ENCODE data around the gene VASH2. TPM values are rescaled to one million over a fixed set of nuclear protein-coding genes. Genes with fewer than 3 reads are reported as not detected.
A peak's percentile ranks its signal among the peaks of the same experiment; 100 is the strongest.

Gene VASH2
- total and polyA plus RNA-seq, 12 donors: 0.16 to 5.5 (median 0.29) TPM; not detected in 3

DNA sequence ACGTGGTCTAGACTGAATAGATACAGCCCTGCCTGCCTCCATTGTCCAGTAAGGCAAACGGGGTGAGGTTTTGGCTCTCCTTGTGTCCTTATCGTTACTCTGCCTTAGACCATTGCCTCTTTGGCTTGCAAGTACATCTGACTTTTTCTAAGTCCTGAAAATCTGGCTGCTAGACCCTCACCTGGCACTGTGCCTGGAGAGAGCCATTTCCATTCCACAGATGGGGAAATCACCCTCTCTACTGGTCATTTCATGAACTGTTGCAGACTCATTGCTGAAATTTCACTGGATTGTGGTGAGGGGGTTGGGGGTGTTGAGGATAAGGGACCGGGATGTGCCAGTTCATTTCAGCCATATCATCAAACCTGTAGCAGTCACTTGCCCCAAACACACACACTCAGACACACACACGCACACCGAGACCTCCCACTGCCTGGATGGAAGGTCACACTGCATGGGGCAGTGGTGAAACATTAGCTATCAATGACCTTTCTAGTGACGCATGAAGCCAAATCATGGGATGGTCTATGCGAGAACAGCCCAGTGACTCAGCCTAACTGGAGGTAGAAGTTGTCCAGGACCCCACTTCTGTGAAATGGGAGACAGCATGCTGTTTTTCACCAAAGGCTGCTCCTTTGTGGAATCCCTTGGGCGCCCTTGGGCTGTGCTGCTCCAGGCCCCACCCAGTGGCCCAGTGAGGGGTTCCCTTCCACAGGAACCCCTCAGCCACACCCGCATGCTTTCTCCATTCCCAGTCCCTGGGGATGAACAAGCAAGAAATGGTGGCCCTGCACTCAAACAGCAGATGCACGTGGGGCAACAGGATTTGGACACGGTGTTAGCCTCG lies 34.9 kb upstream of the VASH2 start:
- H3K27ac ChIP-seq: no peak overlapping the region
- no peaks in the 10 kb centered on the region for H3K9me3 ChIP-seq (replicated peaks in 1 of 3)
- H3K4me3 ChIP-seq: no peak overlapping the region
- no peak for TF ChIP-seq POLR2A (IDR thresholded peaks at IDR 0.05)
- TF ChIP-seq, protein P1, sequence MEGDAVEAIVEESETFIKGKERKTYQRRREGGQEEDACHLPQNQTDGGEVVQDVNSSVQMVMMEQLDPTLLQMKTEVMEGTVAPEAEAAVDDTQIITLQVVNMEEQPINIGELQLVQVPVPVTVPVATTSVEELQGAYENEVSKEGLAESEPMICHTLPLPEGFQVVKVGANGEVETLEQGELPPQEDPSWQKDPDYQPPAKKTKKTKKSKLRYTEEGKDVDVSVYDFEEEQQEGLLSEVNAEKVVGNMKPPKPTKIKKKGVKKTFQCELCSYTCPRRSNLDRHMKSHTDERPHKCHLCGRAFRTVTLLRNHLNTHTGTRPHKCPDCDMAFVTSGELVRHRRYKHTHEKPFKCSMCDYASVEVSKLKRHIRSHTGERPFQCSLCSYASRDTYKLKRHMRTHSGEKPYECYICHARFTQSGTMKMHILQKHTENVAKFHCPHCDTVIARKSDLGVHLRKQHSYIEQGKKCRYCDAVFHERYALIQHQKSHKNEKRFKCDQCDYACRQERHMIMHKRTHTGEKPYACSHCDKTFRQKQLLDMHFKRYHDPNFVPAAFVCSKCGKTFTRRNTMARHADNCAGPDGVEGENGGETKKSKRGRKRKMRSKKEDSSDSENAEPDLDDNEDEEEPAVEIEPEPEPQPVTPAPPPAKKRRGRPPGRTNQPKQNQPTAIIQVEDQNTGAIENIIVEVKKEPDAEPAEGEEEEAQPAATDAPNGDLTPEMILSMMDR (IDR thresholded peaks at IDR 0.05): peak; percentile 7 to 46 (median 31)
- H3K4me1 ChIP-seq (replicated peaks in 1 of 2): peaks cover 0 to 2% of the 10 kb centered on the region in 2 donors
- no peaks in the 10 kb centered on the region for H3K27me3 ChIP-seq
- intact Hi-C loops (cut with DNase I): no loop called here
- 64 to 68% (median 66%) methylated on average over 10 to 13 of the region's 13 CpGs for WGBS, 4 donors
- H3K36me3 ChIP-seq (replicated peaks in 1 of 2): no peaks in the 10 kb centered on the region
- DNase-seq: peak in 6 of 7 donors; percentile 25 to 59 (median 45)

- no peak overlapping the region for H3K4me3 ChIP-seq
- intact Hi-C loops (cut with DNase I): no loop called here
- no peaks in the 10 kb centered on the region for H3K36me3 ChIP-seq (replicated peaks in 1 of 2)
- H3K9me3 ChIP-seq (replicated peaks in 1 of 3): no peaks in the 10 kb centered on the region
- no peak overlapping the region for H3K27ac ChIP-seq
- H3K27me3 ChIP-seq: no peaks in the 10 kb centered on the region
- WGBS, 4 donors: 42 to 57% (median 46%) methylated on average over 18 to 23 of the region's 23 CpGs
- peaks cover 0 to 2% of the 10 kb centered on the region in 2 donors for H3K4me1 ChIP-seq (replicated peaks in 1 of 2)
- peak in 1 of 7 donors; percentile 5 for DNase-seq
- TF ChIP-seq POLR2A (IDR thresholded peaks at IDR 0.05): no peak
- TF ChIP-seq, protein P1 (IDR thresholded peaks at IDR 0.05): no peak
Measured at GRCh38 chr1:212916481-212917133, 33.7 kb upstream of the VASH2 start.

GRCh38 chr1:212917134-212917485 lies 33.2 kb upstream of the VASH2 start:
- intact Hi-C loops (cut with DNase I): no loop called here
- Histone ChIP-seq H3K27me3 (no peaks in the 10 kb centered on the region), H3K27ac (no peak overlapping the region), H3K9me3 (replicated peaks in 1 of 3) (no peaks in the 10 kb centered on the region), H3K4me1 (replicated peaks in 1 of 2) (peaks cover 0 to 2% of the 10 kb centered on the region in 2 donors), H3K4me3 (no peak overlapping the region), H3K36me3 (replicated peaks in 1 of 2) (no peaks in the 10 kb centered on the region)
- no peak for TF ChIP-seq POLR2A (IDR thresholded peaks at IDR 0.05)
- TF ChIP-seq, protein P1 (IDR thresholded peaks at IDR 0.05): no peak
- DNase-seq: no peak
- WGBS, 4 donors: 76 to 87% (median 84%) methylated on average over 9 of the region's 9 CpGs

DNA sequence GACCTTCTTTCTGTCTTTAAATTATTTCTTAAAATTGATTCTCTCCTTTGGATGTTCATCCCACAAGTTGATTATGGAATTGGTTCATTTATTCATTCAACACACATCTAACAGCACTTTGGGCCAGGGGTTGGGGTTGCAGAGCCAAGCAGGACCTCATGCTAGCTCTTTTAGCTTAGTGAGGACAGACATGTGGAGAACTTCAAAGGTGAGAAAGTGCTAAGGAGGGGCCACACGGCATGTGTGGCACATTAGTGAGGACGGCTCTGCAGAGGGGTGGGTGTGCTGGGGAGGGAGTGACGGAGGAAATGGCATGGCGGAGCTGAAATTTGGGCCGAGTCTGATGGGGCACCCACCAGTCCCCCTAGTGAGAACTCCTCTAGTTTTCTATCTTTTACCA lies 32.5 kb upstream of the VASH2 start:
- 70 to 77% (median 74%) methylated on average over 5 of the region's 5 CpGs for WGBS, 4 donors
- no peak for TF ChIP-seq POLR2A (IDR thresholded peaks at IDR 0.05)
- TF ChIP-seq, protein P1 (IDR thresholded peaks at IDR 0.05): no peak
- no peak overlapping the region for H3K4me3 ChIP-seq

More for the DNA sequence above, 32.5 kb upstream of the VASH2 start:
- H3K27ac ChIP-seq: no peak overlapping the region
- H3K27me3 ChIP-seq: no peaks in the 10 kb centered on the region
- DNase-seq: no peak
- no peaks in the 10 kb centered on the region for H3K36me3 ChIP-seq (replicated peaks in 1 of 2)
- intact Hi-C loops (cut with DNase I): no loop called here
- peaks cover 0 to 2% of the 10 kb centered on the region in 2 donors for H3K4me1 ChIP-seq (replicated peaks in 1 of 2)
- H3K9me3 ChIP-seq (replicated peaks in 1 of 3): no peaks in the 10 kb centered on the region

Data from adrenal gland (tissue), 12 donors.